GM12892 (cell line): ENCODE data around the gene OR56B4.

ENCODE experiments used
- POLR2A ChIP-seq: IDR thresholded peaks from 2 replicates; pipeline ENCODE4 v1.6.1; 2011; ENCODE audit warnings: low read depth, low read length, control low read depth
- POLR2AphosphoS5 ChIP-seq: IDR thresholded peaks from 2 replicates; pipeline ENCODE4 v1.6.1; 2011; ENCODE audit warnings: low read depth, low read length, control low read depth
- TAF1 ChIP-seq: IDR thresholded peaks from 2 replicates; pipeline ENCODE4 v1.6.1; 2011; ENCODE audit warnings: low read depth, mild to moderate bottlenecking, control low read depth, low read length, borderline replicate concordance

DNA sequence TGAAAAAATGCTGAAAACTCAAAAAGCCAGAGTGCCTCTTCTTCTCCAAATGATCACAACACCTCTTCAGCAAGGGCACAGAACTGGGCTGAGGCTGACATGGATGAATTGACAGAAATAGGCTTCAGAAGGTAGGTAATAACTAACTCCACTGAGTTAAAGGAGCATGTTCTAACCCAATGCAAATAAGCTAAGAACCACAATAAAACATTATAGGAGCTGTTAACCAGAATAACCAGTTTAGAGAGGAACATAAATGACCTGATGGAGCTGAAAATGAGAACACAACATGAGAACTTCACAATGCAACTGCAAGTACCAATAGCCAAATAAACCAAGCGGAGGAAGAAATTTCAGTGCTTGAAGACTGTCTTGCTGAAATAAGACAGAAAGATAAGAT, 9.2 kb downstream of the OR56B4 start:
- TF ChIP-seq POLR2AphosphoS5 (no peak), POLR2A (no peak), TAF1 (no peak)
